Cardiac muscle cell (in vitro differentiated cells and primary cell): ENCODE data around the gene CNTNAP2. TPM values are rescaled to one million over a fixed set of nuclear protein-coding genes. Genes with fewer than 3 reads are reported as not detected.
"Not testable (repeated sequence)": the region's sequence is repeated elsewhere in the genome, so short reads cannot be mapped to it uniquely, and the experiment has no call there.

ENCODE experiments used
- DNase-seq, 2 donors: peaks; one replicate each; pipeline versions ENCODE4 v3.0.0 to v3.0.0-alpha.2; 2010 to 2017; ENCODE audit warnings: low read depth in 1 of 2, low spot score in 1 of 2
- H3K27ac ChIP-seq: fragments of 200-600 bp; sonication (generic); 2 replicates; pipeline ENCODE4 v1.5.1; 2016
- H3K27me3 ChIP-seq: fragments of 200-600 bp; sonication (generic); 2 replicates; pipeline ENCODE4 v1.6.0; 2016; ENCODE audit warnings: control low read depth
- H3K36me3 ChIP-seq: fragments of 200-600 bp; sonication (generic); 2 replicates; pipeline ENCODE4 v1.5.1; 2016; ENCODE audit warnings: control low read depth
- H3K4me1 ChIP-seq: fragments of 200-600 bp; sonication (generic); 2 replicates; pipeline ENCODE4 v1.8.1; 2017; ENCODE audit warnings: low read depth, mild to moderate bottlenecking, mixed run types
- H3K4me3 ChIP-seq: fragments of 200-600 bp; sonication (generic); 2 replicates; pipeline ENCODE4 v1.5.1; 2016; ENCODE audit warnings: mild to moderate bottlenecking
- H3K9me3 ChIP-seq: fragments of 200-600 bp; sonication (generic); 2 replicates; pipeline ENCODE4 v1.5.1; 2017; ENCODE audit warnings: low read depth, mild to moderate bottlenecking, control low read depth
- polyA plus RNA-seq: library from polyadenylated mRNA; unstranded; fragments of >200 nt; fragmentation: Nextera tagmentation; extraction: Ambion mirVana; gene quantifications from 2 replicates; pipeline ENCODE4 v1.2.1, GENCODE V29; 2016
- total RNA-seq: library from RNA; depleted of rRNA; stranded (reverse); fragments of >200 nt; gene quantifications from 2 replicates; pipeline ENCODE4 v1.2.3, GENCODE V29; 2016
- TF ChIP-seq, protein P1 (sequence below): IDR thresholded peaks from 2 replicates; pipeline ENCODE4 v1.5.1; 2012; ENCODE audit warnings: low read depth, mild to moderate bottlenecking, low read length

CNTNAP2 gene
- total and polyA plus RNA-seq, 2 experiments from 2014 or later, result 4.8 to 5.1 TPM

GRCh38 chr7:148463210-148463609, 2346.6 kb downstream of the CNTNAP2 start:
- no peaks in the 10 kb centered on the region for H3K9me3 ChIP-seq
- no peaks in the 10 kb centered on the region for H3K36me3 ChIP-seq
- H3K4me1 ChIP-seq, result no peaks in the 10 kb centered on the region
- TF ChIP-seq, protein P1, sequence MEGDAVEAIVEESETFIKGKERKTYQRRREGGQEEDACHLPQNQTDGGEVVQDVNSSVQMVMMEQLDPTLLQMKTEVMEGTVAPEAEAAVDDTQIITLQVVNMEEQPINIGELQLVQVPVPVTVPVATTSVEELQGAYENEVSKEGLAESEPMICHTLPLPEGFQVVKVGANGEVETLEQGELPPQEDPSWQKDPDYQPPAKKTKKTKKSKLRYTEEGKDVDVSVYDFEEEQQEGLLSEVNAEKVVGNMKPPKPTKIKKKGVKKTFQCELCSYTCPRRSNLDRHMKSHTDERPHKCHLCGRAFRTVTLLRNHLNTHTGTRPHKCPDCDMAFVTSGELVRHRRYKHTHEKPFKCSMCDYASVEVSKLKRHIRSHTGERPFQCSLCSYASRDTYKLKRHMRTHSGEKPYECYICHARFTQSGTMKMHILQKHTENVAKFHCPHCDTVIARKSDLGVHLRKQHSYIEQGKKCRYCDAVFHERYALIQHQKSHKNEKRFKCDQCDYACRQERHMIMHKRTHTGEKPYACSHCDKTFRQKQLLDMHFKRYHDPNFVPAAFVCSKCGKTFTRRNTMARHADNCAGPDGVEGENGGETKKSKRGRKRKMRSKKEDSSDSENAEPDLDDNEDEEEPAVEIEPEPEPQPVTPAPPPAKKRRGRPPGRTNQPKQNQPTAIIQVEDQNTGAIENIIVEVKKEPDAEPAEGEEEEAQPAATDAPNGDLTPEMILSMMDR, result no peak
- no peak for DNase-seq
- no peak overlapping the region for H3K27ac ChIP-seq
- no peaks in the 10 kb centered on the region for H3K27me3 ChIP-seq
- no peak overlapping the region for H3K4me3 ChIP-seq

DNA sequence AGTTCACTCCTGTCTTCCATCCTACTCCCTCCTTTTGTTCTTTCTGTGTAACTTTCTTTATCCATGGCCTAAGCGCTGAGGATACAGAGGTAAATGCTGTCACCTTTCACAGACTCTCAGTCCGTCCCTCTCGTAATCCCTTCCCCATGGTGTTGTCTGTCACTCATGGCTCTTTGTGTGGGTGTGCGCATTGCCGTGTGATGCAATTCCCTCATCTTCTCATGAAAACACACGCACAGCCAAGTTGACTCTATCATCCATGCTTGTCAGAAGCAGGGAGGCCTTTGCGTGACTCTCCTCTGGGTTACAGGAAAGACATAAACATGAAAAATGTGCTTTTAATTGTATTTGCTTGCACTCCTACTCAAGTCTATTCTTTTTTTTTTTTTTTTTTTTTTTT, 2348.3 kb downstream of the CNTNAP2 start:
- no peaks in the 10 kb centered on the region for H3K9me3 ChIP-seq
- TF ChIP-seq, protein P1, result no peak
- H3K36me3 ChIP-seq, result no peaks in the 10 kb centered on the region
- no peak overlapping the region for H3K27ac ChIP-seq
- H3K4me3 ChIP-seq, result no peak overlapping the region
- no peaks in the 10 kb centered on the region for H3K4me1 ChIP-seq
- no peak for DNase-seq
- H3K27me3 ChIP-seq, result no peaks in the 10 kb centered on the region

- not testable (repeated sequence) for H3K4me3 ChIP-seq, H3K27me3 ChIP-seq, H3K27ac ChIP-seq, DNase-seq, H3K4me1 ChIP-seq, H3K36me3 ChIP-seq, H3K9me3 ChIP-seq
Measured at GRCh38 chr7:148465441-148465840, 2348.8 kb downstream of the CNTNAP2 start.

DNA sequence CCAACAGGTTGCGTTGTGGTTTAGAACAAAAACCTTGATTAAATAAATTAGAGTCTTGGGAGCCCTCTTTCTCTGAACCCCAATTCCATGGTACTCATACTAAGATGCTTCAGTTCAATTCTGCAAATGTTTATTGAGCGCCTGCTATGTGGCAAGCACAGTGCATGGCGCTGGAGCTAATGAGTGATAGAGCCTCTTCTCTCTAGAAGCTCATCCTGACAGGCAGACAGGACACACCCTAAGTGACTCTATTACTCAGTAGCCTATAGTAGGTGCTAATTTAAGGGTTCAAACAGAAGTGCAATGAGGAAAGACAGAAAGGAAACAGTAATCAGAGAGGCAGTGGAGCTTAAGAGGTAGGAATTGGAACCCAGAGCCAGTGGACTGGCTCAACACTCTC, 2349.5 kb downstream of the CNTNAP2 start:
- Histone ChIP-seq H3K27me3 (no peaks in the 10 kb centered on the region), H3K4me3 (no peak overlapping the region), H3K4me1 (no peaks in the 10 kb centered on the region), H3K36me3 (no peaks in the 10 kb centered on the region), H3K27ac (no peak overlapping the region), H3K9me3 (no peaks in the 10 kb centered on the region)
- DNase-seq, result no peak
- TF ChIP-seq, protein P1, result no peak

GRCh38 chr7:148468700-148469098, 2352.1 kb downstream of the CNTNAP2 start:
- DNase-seq, result no peak
- no peaks in the 10 kb centered on the region for H3K36me3 ChIP-seq
- H3K27ac ChIP-seq, result no peak overlapping the region
- TF ChIP-seq, protein P1, result no peak
- H3K27me3 ChIP-seq, result no peaks in the 10 kb centered on the region
- no peaks in the 10 kb centered on the region for H3K4me1 ChIP-seq
- H3K9me3 ChIP-seq, result no peaks in the 10 kb centered on the region
- H3K4me3 ChIP-seq, result no peak overlapping the region
